DMS53 (cell line): ENCODE measurements around the gene CLDND2.
A peak's percentile ranks its signal among the peaks of the same experiment; 100 is the strongest.
"Not testable (repeated sequence)": the region's sequence is repeated elsewhere in the genome, so short reads cannot be mapped to it uniquely, and the experiment has no call there.

Experiments
- DNase-seq: peaks from one replicate; lab custom pipeline; 2025; lab: John Stamatoyannopoulos, UW

CLDND2 gene

GRCh38 chr19:51368366-51369282 lies at the start of gene CLDND2:
TSS of gene CLDND2 (minus strand) at chr19:51369003. CDS start at chr19:51368577, 426 bp downstream.
- DNase-seq: no peak

- no peak for DNase-seq
Measured at GRCh38 chr19:51417810-51418157, 49.0 kb upstream of the CLDND2 start.

DNA sequence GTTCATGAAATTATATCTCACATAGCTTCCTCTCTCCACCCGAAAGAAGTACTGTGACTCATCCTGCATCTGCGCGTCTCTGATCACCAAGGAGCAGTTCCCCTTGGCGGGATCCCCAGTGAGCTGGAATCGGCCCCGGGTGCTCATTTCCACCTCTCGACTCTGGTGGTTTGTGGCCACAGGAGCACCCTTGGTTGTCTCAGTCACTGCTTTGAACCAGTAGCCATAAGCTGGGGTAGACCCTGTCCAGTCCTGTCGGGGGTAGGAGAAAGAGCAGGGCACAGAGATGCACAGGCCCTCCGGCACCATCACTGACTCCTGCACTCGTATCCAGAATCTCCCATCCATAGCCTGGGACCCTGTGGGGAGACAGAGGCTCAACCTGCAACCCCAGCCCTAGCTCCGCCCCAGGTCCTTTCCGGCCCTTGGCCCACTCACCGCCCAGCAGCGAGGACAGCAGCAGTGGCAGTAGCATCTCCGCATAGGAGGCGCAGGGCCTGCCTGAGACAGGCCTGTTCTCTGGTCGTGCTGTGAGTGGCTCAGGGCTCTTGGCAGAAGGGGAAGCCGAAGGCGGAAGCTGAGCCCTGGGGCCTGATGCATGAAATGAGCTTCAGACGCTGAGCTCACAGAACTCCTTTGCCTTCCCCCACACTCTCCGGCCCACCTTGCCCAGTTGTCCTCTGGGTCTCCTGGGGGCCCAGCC lies 48.5 kb upstream of the CLDND2 start, which contains the start of gene SIGLEC10:
TSS of gene SIGLEC10 (minus strand) at position 536 of the 703 bp plus-strand sequence. CDS start at position 475, 61 bp downstream.
- no peak for DNase-seq

- not testable (repeated sequence) for DNase-seq
Measured at GRCh38 chr19:51416422-51416821, 47.6 kb upstream of the CLDND2 start.

DNA sequence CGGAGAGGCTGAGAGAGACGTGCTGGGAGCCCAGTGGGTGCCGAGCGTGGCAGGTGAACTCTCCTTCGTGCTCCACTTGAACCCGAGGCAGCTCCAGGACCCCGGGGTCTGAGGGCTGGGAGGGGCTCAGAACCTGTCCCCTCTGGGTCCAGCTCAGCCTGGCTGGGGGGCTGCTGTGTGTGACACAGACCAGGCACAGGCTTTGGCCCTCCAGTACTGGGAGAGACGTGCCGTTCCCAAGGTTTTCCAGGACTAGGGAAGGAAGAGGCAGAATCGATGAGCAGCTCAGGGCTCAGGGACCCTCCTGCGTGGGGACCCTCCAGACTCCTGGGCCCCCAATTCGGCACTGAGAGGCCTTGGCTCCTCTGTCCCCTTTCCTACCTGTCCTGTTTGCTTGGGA lies 46.4 kb upstream of the CLDND2 start:
- DNase-seq: no peak

GRCh38 chr19:51410950-51411748 lies 42.3 kb upstream of the CLDND2 start:
- DNase-seq: no peak

DNA sequence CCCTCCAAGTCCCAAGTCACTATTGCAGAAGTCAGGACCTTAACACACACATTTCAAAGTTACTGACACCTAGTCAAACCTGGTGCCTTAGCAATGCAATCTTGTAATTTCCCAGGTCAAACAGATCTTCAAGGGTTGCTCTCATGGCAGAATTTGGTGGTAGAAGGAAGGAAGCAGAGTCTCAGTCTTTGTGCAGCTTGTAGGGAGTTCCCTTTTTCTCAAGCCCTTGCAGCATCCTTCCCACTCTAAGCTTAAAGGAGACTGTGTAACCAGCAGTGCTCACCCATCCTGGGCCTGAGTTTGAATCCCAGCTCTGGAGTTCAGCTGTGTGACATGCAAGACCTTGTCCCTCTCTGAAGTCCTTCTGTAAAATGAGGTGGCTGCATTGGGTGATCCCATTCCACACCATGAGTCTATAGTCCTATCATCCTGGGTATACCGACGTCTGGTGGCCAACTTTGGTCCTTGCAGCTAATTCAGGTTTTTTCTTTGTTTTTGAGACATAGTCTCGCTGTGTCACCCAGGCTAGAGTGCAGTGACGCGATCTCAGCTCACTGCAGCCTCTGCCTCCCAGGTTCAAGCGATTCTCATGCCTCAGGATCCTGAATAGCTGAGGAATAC lies 38.8 kb upstream of the CLDND2 start:
- no peak for DNase-seq

GRCh38 chr19:51402117-51402516 lies 33.3 kb upstream of the CLDND2 start:
- DNase-seq: no peak

GRCh38 chr19:51399936-51400335 lies 31.1 kb upstream of the CLDND2 start:
- not testable (repeated sequence) for DNase-seq

DNA sequence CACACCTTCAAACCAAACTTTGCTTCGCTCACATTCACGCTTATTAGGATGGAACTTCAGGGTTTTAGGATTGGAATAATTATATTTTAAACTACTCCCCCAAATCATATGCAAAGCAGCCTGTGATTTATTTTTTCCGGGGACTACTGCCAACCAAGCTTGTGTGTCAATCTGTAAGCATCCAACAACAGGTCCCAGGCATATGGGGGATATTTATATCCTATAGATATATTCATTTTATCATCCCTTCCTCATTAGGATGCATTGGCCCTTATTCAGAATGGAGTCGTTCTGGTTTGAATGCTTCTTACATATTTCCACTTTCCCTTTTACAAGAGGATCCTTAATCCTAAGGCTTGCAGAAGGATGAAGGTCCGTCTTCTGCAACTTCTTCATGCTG lies 30.4 kb upstream of the CLDND2 start:
- no peak for DNase-seq

- peak; percentile 35 for DNase-seq
Measured at GRCh38 chr19:51398096-51398704, 29.4 kb upstream of the CLDND2 start.

DNA sequence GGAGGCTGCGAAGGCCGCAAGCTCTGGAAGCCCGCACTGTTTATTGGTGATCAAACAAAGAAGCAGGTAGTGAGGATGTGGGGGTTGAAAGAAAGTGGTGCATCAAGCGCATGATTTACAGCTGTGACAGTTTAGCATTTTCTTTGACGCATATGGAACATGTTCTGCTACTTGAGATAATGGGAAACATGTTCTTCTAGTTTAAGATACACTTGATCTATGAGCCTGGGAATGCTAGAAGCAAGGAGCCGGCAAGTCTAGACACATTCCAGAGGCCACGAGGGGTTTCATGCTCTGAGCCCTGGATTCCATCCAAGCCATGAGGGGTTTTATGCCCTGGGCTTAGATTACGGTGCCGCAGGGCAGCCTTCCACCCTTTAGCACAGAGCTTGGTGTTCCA lies 28.6 kb upstream of the CLDND2 start:
- DNase-seq: not testable (repeated sequence)

DNA sequence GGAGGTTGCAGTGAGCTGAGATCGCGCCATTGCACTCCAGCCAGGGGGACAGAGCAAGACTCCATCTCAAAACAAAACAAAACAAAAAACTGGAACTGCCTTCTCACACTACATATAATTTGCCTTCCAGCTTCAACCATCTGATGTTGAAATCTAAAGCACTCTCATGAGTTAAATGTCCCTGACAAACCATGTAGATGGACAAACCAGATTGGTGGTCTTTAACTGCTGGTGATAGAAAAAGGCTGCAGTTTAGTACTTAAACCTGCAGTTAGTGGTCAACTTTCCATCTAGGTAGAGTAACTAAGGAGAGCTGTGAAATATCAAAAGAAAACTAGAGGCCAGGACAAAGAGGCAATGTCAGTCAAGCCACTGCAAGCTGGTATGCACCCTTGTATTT lies 27.4 kb upstream of the CLDND2 start:
- DNase-seq: no peak

DNA sequence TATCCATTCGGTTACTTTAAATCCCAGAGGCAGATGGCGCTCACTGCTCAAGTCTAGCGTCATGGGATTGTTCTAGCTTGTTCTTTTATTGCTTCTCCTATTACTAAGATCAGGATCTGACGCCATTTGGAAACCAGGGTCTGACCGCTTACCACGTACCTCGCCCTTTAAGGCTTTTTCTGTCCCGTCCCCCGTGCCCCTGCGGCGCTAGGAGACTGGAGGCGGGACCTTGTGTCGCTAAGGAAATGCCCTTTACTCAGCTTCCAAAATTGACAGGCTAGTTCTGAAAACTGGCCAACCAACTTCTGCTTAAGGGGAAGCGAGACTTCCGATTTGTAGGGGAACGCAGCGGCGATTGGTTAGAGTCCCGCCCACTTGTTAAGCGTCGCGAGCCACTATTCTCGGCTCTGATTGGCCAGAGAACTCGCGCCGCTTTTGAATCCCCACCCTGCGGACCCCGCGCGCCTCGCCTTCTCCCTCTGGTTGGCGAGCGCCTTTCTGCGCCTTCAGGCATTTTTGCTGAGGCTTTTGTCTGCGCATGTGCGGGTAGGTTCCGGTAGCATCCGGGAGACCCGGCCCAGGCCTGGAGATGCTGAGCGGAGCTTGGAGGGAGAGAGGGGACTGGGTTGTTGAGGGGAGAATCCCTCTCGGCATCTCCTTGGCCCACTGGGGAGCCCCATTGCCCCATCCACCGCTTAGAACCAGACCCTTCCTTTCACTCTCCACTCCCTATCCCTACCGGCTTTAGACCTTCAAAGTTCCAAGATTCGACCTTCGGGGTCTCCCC lies 25.4 kb upstream of the CLDND2 start:
- DNase-seq: peak; percentile 29

DNA sequence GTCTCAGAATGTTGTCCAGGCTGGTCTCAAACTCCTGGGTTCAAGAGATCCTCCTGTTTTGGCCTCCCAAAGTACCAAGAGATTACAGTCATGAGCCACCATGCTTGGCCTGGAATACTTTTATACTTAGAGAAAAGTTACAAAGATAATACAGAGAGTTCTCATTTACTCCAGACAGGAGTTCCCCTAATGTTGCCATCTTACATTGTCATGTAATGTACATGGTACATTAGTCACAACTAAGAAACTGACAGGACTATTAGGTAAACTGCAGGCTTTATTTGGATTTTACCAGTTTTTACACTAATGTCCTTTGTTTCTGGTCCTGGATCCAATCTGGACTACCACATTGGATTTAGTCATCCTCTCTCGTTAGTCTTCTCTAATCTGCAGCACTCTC lies 23.9 kb upstream of the CLDND2 start:
- no peak for DNase-seq

DNA sequence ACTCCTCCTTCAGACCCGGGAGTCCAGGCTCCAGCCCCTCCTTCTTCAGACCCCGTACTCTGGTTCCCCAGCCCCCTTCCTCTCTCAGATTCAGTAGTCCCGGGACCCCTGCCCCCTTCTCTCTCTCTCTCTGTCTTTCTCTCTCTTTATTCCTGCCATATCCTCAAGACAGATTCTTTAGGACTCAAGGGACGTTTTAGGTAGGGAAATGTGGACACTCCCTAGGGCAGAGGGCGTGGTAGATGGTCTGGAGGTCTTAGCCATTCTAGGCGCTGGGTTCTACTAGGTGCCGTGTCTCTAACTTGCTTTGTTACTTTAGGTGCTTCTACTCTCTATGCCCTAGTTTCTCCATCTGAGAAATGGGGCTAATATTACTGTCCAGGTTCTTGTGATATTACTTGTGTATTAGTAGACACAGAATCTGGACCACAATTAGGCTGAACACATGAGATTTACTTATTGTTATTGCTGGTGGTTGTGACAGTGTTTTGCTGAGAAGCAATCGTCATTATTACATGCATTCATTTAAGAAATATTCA lies 22.3 kb upstream of the CLDND2 start:
- no peak for DNase-seq

DNA sequence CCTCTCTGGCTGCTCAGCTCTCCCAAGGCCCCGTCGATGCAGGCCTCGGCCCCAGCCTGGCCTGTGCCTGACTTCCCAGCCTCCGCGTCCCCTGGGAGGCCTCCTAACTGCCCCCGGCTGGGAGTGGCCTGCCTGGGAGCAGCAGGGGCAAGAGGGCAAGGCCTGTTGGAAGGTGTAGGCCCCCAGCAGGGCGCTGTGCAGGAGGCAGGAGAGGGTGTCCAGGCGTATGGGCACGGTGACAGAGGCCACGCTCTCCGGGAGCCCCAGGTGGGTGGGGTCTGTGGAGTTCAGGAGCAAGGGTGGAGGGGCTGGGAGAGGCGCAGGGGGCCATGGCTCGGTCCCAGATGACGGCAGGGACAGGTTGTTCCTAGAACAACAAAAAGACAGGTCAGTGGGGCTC lies 20.3 kb upstream of the CLDND2 start:
- no peak for DNase-seq

DNA sequence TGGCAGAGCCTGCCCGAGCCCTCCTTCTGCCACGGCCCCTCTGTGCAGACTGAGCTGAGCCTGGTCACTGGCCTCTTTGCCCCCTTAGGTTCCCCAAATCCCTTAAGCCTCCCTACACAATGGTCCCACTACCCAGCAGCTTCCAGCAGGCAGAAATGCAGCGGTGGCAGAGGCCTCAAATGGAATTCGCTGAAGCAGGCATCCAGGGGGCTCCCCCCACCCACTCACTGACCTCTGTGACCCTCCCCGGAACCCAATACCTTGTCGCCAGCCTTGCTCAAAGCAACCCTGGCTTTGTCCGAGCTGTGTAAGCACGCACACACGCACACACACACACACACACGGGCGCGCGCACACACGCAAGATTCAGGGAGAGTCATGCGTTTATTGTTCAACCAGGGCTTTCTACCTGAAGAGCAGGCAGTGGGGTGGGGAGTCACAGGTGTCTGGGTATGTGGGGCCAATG lies 19.2 kb upstream of the CLDND2 start, which contains the start of gene LIM2:
TSS of gene LIM2 (minus strand) at position 51 of the 466 bp plus-strand sequence. CDS start 531 bp downstream, outside the sequence.
- no peak for DNase-seq

- DNase-seq: no peak
Measured at GRCh38 chr19:51386882-51387520, 18.2 kb upstream of the CLDND2 start.

DNA sequence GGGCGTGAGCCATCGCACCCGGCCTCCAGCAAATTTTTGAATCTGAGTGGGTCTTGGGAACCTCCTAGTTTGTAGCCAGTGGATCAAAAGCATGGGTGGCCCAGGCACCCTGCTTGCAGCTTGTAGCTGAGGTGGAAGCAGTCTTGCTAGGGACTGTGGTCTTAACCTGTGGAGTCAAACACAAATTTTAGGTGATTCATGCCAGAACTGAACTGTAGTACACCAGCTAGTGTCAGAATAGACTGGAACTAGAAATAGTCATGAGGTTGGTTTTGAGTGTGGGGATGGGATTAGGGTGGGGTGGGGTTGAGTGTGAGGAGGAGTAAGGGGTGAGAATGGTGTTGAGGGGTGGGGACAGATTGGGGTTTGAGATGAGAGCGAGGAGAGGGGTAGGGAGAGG lies 13.2 kb upstream of the CLDND2 start:
- DNase-seq: no peak
